H1 (cell line): Measurements from ENCODE around the gene GMPPA.

Source experiments
- CTCF ChIP-seq, 3 experiments: IDR thresholded peaks; 1 replicate in 2 of 3; 2 replicates in 1 of 3; pipeline versions ENCODE4 v1.5.1 to v1.6.1; 2011; ENCODE audit warnings: low read length in 3 of 3, mild to moderate bottlenecking in 3 of 3, inconsistent platforms in 2 of 3, low read depth in 1 of 3, moderate library complexity in 1 of 3; ENCODE audit not compliant: insufficient read depth in 1 of 3; ENCODE audit errors: control extremely low read depth in 1 of 3
- E2F6 ChIP-seq: IDR thresholded peaks from 2 replicates; pipeline ENCODE4 v1.6.1; 2012; ENCODE audit warnings: inconsistent platforms
- EP300 ChIP-seq, 2 experiments: IDR thresholded peaks; 1 replicate in 1 of 2; 2 replicates in 1 of 2; pipeline ENCODE4 v1.6.1; 2011 to 2012; ENCODE audit warnings: low read depth in 2 of 2, low read length in 2 of 2, mild to moderate bottlenecking in 2 of 2, borderline replicate concordance in 1 of 2, inconsistent platforms in 1 of 2, moderate library complexity in 1 of 2
- EZH2 ChIP-seq: fragments of 200-600 bp; sonication (generic); IDR thresholded peaks from 2 replicates; pipeline ENCODE4 v1.7.1; 2012; ENCODE audit warnings: low read depth, mild to moderate bottlenecking, moderate library complexity, low read length, inconsistent platforms; ENCODE audit not compliant: severe bottlenecking
- GABPA ChIP-seq: IDR thresholded peaks from 2 replicates; pipeline ENCODE4 v1.6.1; 2011; ENCODE audit warnings: mild to moderate bottlenecking, low read length, moderate library complexity, borderline replicate concordance; ENCODE audit not compliant: insufficient read depth
- POLR2A ChIP-seq, 2 experiments: IDR thresholded peaks; 1 replicate in 1 of 2; 2 replicates in 1 of 2; pipeline ENCODE4 v1.6.1; 2011; ENCODE audit warnings: low read depth in 2 of 2, low read length in 2 of 2, mild to moderate bottlenecking in 2 of 2; ENCODE audit errors: control extremely low read depth in 1 of 2
- RAD21 ChIP-seq, 2 experiments: IDR thresholded peaks in 1 of 2; conservative IDR thresholded peaks in 1 of 2; 2 replicates each; pipeline ENCODE4 v1.6.1; 2011; ENCODE audit warnings: low read depth in 2 of 2, low read length in 2 of 2, improper control_type of control experiment in 1 of 2, inconsistent platforms in 1 of 2, mild to moderate bottlenecking in 1 of 2, moderate library complexity in 1 of 2
- RXRA ChIP-seq: IDR thresholded peaks from 2 replicates; pipeline ENCODE4 v1.6.1; 2011; ENCODE audit warnings: low read depth, mild to moderate bottlenecking, low read length, moderate library complexity; ENCODE audit not compliant: insufficient read depth
- TAF1 ChIP-seq: IDR thresholded peaks from 2 replicates; pipeline ENCODE4 v1.6.1; 2011; ENCODE audit warnings: mild to moderate bottlenecking, low read depth, low read length
- TBP ChIP-seq: IDR thresholded peaks from 2 replicates; pipeline ENCODE4 v1.6.1; 2011; ENCODE audit warnings: low read depth, low read length, improper control_type of control experiment
- YY1 ChIP-seq: IDR thresholded peaks from 2 replicates; pipeline ENCODE4 v1.6.1; 2011; ENCODE audit warnings: low read depth, mild to moderate bottlenecking, low read length
- TF ChIP-seq, protein P1 (sequence below): fragments of 300-600 bp; sonication (generic); IDR thresholded peaks from 2 replicates; pipeline ENCODE4 v1.7.1; 2012; ENCODE audit warnings: low read length, moderate library complexity, mild to moderate bottlenecking, inconsistent platforms; ENCODE audit not compliant: insufficient replicate concordance

DNA sequence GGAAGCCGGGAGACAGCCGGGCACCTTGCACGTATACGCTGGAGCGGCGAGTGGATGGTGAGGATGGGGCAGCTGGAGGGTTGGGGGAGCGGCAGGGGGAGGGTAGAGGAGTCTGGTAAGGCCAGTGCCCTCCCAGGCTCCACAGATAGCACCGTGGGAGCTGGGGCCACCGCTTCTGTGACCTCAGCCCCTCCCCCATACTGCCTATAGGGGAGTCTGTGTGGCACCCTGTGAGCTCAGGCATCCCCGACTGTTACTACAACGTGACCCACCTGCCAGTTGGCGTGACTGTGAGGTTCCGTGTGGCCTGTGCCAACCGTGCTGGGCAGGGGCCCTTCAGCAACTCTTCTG lies 9.9 kb upstream of the GMPPA start:
- no peak for TF ChIP-seq YY1
- TF ChIP-seq TAF1, result no peak
- no peak for TF ChIP-seq POLR2A (IDR thresholded peaks at IDR 0.05; ENCODE audit: control extremely low read depth in 1 of 2, low read depth in 2 of 2, low read length in 2 of 2)
- no peak for TF ChIP-seq TBP
- no peak for TF ChIP-seq CTCF (IDR thresholded peaks at IDR 0.05; ENCODE audit: control extremely low read depth in 1 of 3, insufficient read depth in 1 of 3, low read depth in 1 of 3, low read length in 3 of 3)
- no peak for TF ChIP-seq GABPA
- TF ChIP-seq, protein P1, sequence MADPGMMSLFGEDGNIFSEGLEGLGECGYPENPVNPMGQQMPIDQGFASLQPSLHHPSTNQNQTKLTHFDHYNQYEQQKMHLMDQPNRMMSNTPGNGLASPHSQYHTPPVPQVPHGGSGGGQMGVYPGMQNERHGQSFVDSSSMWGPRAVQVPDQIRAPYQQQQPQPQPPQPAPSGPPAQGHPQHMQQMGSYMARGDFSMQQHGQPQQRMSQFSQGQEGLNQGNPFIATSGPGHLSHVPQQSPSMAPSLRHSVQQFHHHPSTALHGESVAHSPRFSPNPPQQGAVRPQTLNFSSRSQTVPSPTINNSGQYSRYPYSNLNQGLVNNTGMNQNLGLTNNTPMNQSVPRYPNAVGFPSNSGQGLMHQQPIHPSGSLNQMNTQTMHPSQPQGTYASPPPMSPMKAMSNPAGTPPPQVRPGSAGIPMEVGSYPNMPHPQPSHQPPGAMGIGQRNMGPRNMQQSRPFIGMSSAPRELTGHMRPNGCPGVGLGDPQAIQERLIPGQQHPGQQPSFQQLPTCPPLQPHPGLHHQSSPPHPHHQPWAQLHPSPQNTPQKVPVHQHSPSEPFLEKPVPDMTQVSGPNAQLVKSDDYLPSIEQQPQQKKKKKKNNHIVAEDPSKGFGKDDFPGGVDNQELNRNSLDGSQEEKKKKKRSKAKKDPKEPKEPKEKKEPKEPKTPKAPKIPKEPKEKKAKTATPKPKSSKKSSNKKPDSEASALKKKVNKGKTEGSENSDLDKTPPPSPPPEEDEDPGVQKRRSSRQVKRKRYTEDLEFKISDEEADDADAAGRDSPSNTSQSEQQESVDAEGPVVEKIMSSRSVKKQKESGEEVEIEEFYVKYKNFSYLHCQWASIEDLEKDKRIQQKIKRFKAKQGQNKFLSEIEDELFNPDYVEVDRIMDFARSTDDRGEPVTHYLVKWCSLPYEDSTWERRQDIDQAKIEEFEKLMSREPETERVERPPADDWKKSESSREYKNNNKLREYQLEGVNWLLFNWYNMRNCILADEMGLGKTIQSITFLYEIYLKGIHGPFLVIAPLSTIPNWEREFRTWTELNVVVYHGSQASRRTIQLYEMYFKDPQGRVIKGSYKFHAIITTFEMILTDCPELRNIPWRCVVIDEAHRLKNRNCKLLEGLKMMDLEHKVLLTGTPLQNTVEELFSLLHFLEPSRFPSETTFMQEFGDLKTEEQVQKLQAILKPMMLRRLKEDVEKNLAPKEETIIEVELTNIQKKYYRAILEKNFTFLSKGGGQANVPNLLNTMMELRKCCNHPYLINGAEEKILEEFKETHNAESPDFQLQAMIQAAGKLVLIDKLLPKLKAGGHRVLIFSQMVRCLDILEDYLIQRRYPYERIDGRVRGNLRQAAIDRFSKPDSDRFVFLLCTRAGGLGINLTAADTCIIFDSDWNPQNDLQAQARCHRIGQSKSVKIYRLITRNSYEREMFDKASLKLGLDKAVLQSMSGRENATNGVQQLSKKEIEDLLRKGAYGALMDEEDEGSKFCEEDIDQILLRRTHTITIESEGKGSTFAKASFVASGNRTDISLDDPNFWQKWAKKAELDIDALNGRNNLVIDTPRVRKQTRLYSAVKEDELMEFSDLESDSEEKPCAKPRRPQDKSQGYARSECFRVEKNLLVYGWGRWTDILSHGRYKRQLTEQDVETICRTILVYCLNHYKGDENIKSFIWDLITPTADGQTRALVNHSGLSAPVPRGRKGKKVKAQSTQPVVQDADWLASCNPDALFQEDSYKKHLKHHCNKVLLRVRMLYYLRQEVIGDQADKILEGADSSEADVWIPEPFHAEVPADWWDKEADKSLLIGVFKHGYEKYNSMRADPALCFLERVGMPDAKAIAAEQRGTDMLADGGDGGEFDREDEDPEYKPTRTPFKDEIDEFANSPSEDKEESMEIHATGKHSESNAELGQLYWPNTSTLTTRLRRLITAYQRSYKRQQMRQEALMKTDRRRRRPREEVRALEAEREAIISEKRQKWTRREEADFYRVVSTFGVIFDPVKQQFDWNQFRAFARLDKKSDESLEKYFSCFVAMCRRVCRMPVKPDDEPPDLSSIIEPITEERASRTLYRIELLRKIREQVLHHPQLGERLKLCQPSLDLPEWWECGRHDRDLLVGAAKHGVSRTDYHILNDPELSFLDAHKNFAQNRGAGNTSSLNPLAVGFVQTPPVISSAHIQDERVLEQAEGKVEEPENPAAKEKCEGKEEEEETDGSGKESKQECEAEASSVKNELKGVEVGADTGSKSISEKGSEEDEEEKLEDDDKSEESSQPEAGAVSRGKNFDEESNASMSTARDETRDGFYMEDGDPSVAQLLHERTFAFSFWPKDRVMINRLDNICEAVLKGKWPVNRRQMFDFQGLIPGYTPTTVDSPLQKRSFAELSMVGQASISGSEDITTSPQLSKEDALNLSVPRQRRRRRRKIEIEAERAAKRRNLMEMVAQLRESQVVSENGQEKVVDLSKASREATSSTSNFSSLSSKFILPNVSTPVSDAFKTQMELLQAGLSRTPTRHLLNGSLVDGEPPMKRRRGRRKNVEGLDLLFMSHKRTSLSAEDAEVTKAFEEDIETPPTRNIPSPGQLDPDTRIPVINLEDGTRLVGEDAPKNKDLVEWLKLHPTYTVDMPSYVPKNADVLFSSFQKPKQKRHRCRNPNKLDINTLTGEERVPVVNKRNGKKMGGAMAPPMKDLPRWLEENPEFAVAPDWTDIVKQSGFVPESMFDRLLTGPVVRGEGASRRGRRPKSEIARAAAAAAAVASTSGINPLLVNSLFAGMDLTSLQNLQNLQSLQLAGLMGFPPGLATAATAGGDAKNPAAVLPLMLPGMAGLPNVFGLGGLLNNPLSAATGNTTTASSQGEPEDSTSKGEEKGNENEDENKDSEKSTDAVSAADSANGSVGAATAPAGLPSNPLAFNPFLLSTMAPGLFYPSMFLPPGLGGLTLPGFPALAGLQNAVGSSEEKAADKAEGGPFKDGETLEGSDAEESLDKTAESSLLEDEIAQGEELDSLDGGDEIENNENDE, result no peak
- TF ChIP-seq RXRA, result no peak
- no peak for TF ChIP-seq EP300 (IDR thresholded peaks at IDR 0.05; ENCODE audit: borderline replicate concordance in 1 of 2, low read depth in 2 of 2, low read length in 2 of 2)
- TF ChIP-seq RAD21 (IDR thresholded peaks at IDR 0.05 in 1 of 2, conservative IDR thresholded peaks at IDR 0.05 in 1 of 2; ENCODE audit: low read depth in 2 of 2, low read length in 2 of 2), result no peak
- TF ChIP-seq E2F6, result no peak
- TF ChIP-seq EZH2, result no peak
